HL-60 (cell line): ENCODE data around the gene REEP3.

Experiments
- DNase-seq, 2 experiments: peaks; one replicate each; pipeline ENCODE4 v3.0.0-alpha.2; 2010 to 2020; ENCODE audit warnings: low read depth in 1 of 2, low spot score in 1 of 2
- H3K27ac ChIP-seq: fragments of 250-450 bp; sonication (Bioruptor Pico); replicated peaks from 2 replicates; pipeline ENCODE4 v1.5.1; 2020; ENCODE audit warnings: mild to moderate bottlenecking, moderate library complexity
- H3K27me3 ChIP-seq: fragments of 250-450 bp; sonication (Bioruptor Pico); 2 replicates; pipeline ENCODE4 v1.5.1; 2021; ENCODE audit warnings: mild to moderate bottlenecking, moderate library complexity; ENCODE audit not compliant: insufficient read depth, poor library complexity, severe bottlenecking
- H3K4me3 ChIP-seq: replicated peaks from 2 replicates; pipeline ENCODE4 v1.5.1; 2011; ENCODE audit warnings: mild to moderate bottlenecking, control low read depth, low read length; ENCODE audit not compliant: insufficient read depth
- CTCF ChIP-seq: IDR thresholded peaks from one replicate; pipeline ENCODE4 v1.5.1; 2011; ENCODE audit warnings: low read length, control low read depth, inconsistent platforms; ENCODE audit not compliant: insufficient read depth
- GABPA ChIP-seq: IDR thresholded peaks from 2 replicates; pipeline ENCODE4 v1.6.1; 2012; ENCODE audit warnings: low read depth
- POLR2AphosphoS5 ChIP-seq: IDR thresholded peaks from 2 replicates; pipeline ENCODE4 v1.6.1; 2012; ENCODE audit warnings: low read depth
- REST ChIP-seq: IDR thresholded peaks from 2 replicates; pipeline ENCODE4 v1.6.1; 2012; ENCODE audit warnings: low read depth; ENCODE audit not compliant: insufficient replicate concordance
- SPI1 ChIP-seq: IDR thresholded peaks from 2 replicates; pipeline ENCODE4 v1.6.1; 2012; ENCODE audit warnings: low read depth, mild to moderate bottlenecking, borderline replicate concordance

REEP3 gene

GRCh38 chr10:63527401-63527800 lies 6.2 kb downstream of the REEP3 start:
- no peak overlapping the region for H3K27ac ChIP-seq
- no peaks in the 10 kb centered on the region for H3K27me3 ChIP-seq
- TF ChIP-seq POLR2AphosphoS5, result no peak
- TF ChIP-seq REST, result no peak
- TF ChIP-seq GABPA, result no peak
- TF ChIP-seq CTCF, result no peak
- no peak for TF ChIP-seq SPI1
- no peak for DNase-seq
- no peak overlapping the region for H3K4me3 ChIP-seq

- no peaks in the 10 kb centered on the region for H3K27me3 ChIP-seq
- TF ChIP-seq CTCF, result no peak
- no peak for TF ChIP-seq POLR2AphosphoS5
- TF ChIP-seq GABPA, result no peak
- no peak for TF ChIP-seq REST
- no peak for TF ChIP-seq SPI1
- no peak overlapping the region for H3K27ac ChIP-seq
- DNase-seq, result no peak
- H3K4me3 ChIP-seq, result no peak overlapping the region
These were observed 7.0 kb downstream of the REEP3 start for GRCh38 chr10:63528084-63528744.

GRCh38 chr10:63530409-63530808 lies 9.2 kb downstream of the REEP3 start:
- TF ChIP-seq POLR2AphosphoS5 (no peak), SPI1 (no peak), REST (no peak), GABPA (no peak), CTCF (no peak)
- no peaks in the 10 kb centered on the region for H3K27me3 ChIP-seq
- no peak overlapping the region for H3K4me3 ChIP-seq
- no peak for DNase-seq
- H3K27ac ChIP-seq, result no peak overlapping the region
